CD14-positive monocyte (primary cell): Measurements from ENCODE around the gene IFI44L. TPM values are rescaled to one million over a fixed set of nuclear protein-coding genes. Genes with fewer than 3 reads are reported as not detected.

Source experiments
- DNase-seq, 3 donors: peaks; one replicate each; pipeline ENCODE4 v3.0.0-alpha.2; 2011 to 2022
- H2AFZ ChIP-seq: 2 replicates; pipeline ENCODE4 v1.6.0; 2012; ENCODE audit warnings: mild to moderate bottlenecking, low read depth, low read length, inconsistent platforms; ENCODE audit not compliant: insufficient read depth, poor library complexity, severe bottlenecking
- H3K27ac ChIP-seq, 2 donors: 1 replicate in 1 of 2; 2 replicates in 1 of 2; pipeline ENCODE4 v1.5.1; 2012 to 2013; ENCODE audit warnings: low read length in 2 of 2, control low read depth in 1 of 2, inconsistent platforms in 1 of 2, low read depth in 1 of 2, mild to moderate bottlenecking in 1 of 2
- H3K27me3 ChIP-seq, 2 donors: one replicate each; pipeline versions ENCODE4 v1.6.0 to v1.6.1; 2011 to 2013; ENCODE audit warnings: low read length in 2 of 2; ENCODE audit not compliant: control insufficient read depth in 2 of 2, insufficient read depth in 2 of 2
- H3K36me3 ChIP-seq, 2 donors: replicated peaks in 1 of 2; 1 replicate in 1 of 2; 2 replicates in 1 of 2; pipeline versions ENCODE4 v1.5.1 to v1.6.1; 2012 to 2013; ENCODE audit warnings: low read length in 2 of 2, control low read depth in 1 of 2, inconsistent platforms in 1 of 2, mild to moderate bottlenecking in 1 of 2; ENCODE audit not compliant: insufficient read depth in 2 of 2, control insufficient read depth in 1 of 2
- H3K4me1 ChIP-seq, 2 donors: 1 replicate in 1 of 2; 2 replicates in 1 of 2; pipeline versions ENCODE4 v1.5.1 to v1.6.1; 2012 to 2013; ENCODE audit warnings: low read length in 2 of 2, control low read depth in 1 of 2, inconsistent platforms in 1 of 2, mild to moderate bottlenecking in 1 of 2, moderate library complexity in 1 of 2; ENCODE audit not compliant: insufficient read depth in 2 of 2, control insufficient read depth in 1 of 2
- H3K4me2 ChIP-seq: replicated peaks from 2 replicates; pipeline ENCODE3; 2012; ENCODE audit warnings: low read length, moderate library complexity, mild to moderate bottlenecking; ENCODE audit not compliant: poor library complexity, severe bottlenecking; ENCODE audit errors: extremely low read depth
- H3K4me3 ChIP-seq, 3 experiments: fragments of 200-600 bp in 1 of 3; sonication (generic) in 1 of 3; replicated peaks in 1 of 3; 1 replicate in 2 of 3; 2 replicates in 1 of 3; pipeline ENCODE4 v1.5.1; 2011 to 2013; ENCODE audit warnings: low read length in 3 of 3, mild to moderate bottlenecking in 3 of 3, control low read depth in 2 of 3, low read depth in 2 of 3, inconsistent platforms in 1 of 3, moderate library complexity in 1 of 3
- H3K79me2 ChIP-seq: 2 replicates; pipeline ENCODE4 v1.6.0; 2012; ENCODE audit warnings: mild to moderate bottlenecking, control low read depth, inconsistent platforms, low read length, moderate library complexity; ENCODE audit not compliant: insufficient read depth
- H3K9ac ChIP-seq: 2 replicates; pipeline ENCODE4 v1.6.0; 2017; ENCODE audit warnings: low read length, mild to moderate bottlenecking; ENCODE audit not compliant: insufficient read depth, poor library complexity, severe bottlenecking
- H3K9me3 ChIP-seq, 2 donors: replicated peaks in 1 of 2; 1 replicate in 1 of 2; 2 replicates in 1 of 2; pipeline versions ENCODE4 v1.5.1 to v1.6.1; 2012 to 2013; ENCODE audit warnings: low read length in 2 of 2, control low read depth in 1 of 2; ENCODE audit not compliant: control insufficient read depth in 1 of 2, insufficient read depth in 1 of 2
- H4K20me1 ChIP-seq: 2 replicates; pipeline ENCODE4 v1.6.0; 2012; ENCODE audit warnings: mild to moderate bottlenecking, low read length, control low read depth, moderate library complexity; ENCODE audit not compliant: insufficient read depth
- H3K27ac Mint-ChIP-seq, 7 donors: one replicate each; pipeline ENCODE4 v1.8.0; 2020; ENCODE audit warnings: mild to moderate bottlenecking in 7 of 7, mixed read lengths in 7 of 7, moderate library complexity in 6 of 7, inconsistent platforms in 2 of 7
- H3K27me3 Mint-ChIP-seq, 3 donors: one replicate each; pipeline ENCODE4 v1.8.0; 2021 to 2022; ENCODE audit warnings: low read depth in 3 of 3, mild to moderate bottlenecking in 3 of 3, mixed read lengths in 3 of 3, moderate library complexity in 3 of 3, inconsistent platforms in 1 of 3
- H3K36me3 Mint-ChIP-seq, 2 donors: one replicate each; pipeline ENCODE4 v1.8.0; 2020; ENCODE audit warnings: mixed read lengths in 2 of 2, inconsistent platforms in 1 of 2, mild to moderate bottlenecking in 1 of 2
- H3K4me1 Mint-ChIP-seq: one replicate; pipeline ENCODE4 v1.8.0; 2020; ENCODE audit warnings: mild to moderate bottlenecking, mixed read lengths
- H3K4me3 Mint-ChIP-seq, 2 donors: one replicate each; pipeline ENCODE4 v1.8.0; 2020; ENCODE audit warnings: mild to moderate bottlenecking in 2 of 2, mixed read lengths in 2 of 2, moderate library complexity in 1 of 2
- H3K9me3 Mint-ChIP-seq, 7 donors: one replicate each; pipeline ENCODE4 v1.8.0; 2020 to 2022; ENCODE audit warnings: mixed read lengths in 7 of 7, mild to moderate bottlenecking in 6 of 7, moderate library complexity in 6 of 7, inconsistent platforms in 2 of 7
- CTCF ChIP-seq: fragments of 200-600 bp; IDR thresholded peaks from one replicate; pipeline ENCODE4 v1.8.0; 2022; ENCODE audit warnings: antibody characterized with exemption, mild to moderate bottlenecking
- WGBS: methylation state at CpG from one replicate; pipeline ENCODE4 v1.1.5; 2013; ENCODE audit warnings: missing lambda C conversion rate; ENCODE audit not compliant: insufficient coverage; 5-methylcytosine and 5-hydroxymethylcytosine counted together
- intact Hi-C, 2 donors: fragments of 100-400 bp; cut with micrococcal nuclease; formaldehyde crosslinking; loops; one replicate each; pipeline versions ENCODE4 v1.15.0 to v1.15.1; 2023
- polyA plus RNA-seq, 3 donors: library from polyadenylated mRNA; depleted of rRNA in 1 of 3; unstranded in 2 of 3; stranded (reverse) in 1 of 3; fragments of 300-500 nt in 2 of 3; fragments of >200 nt in 1 of 3; fragmentation: Illumina TruSeq in 2 of 3; gene quantifications; 1 replicate in 2 of 3; 2 replicates in 1 of 3; pipeline ENCODE4 v1.2.3, GENCODE V29; 2012 to 2021

The IFI44L gene
- polyA plus RNA-seq, 3 donors: 8.6 to 17.4 (median 11.0) TPM

GRCh38 chr1:78672428-78672827, 52.2 kb downstream of the IFI44L start:
- DNase-seq: no peak
- no peak overlapping the region for H2AFZ ChIP-seq
- no peaks in the 10 kb centered on the region for H3K27me3 ChIP-seq
- H3K27ac Mint-ChIP-seq: no peak overlapping the region
- no peak overlapping the region for H3K4me3 ChIP-seq
- no peaks in the 10 kb centered on the region for H3K36me3 Mint-ChIP-seq
- H3K4me1 Mint-ChIP-seq: peaks cover 2% of the 10 kb centered on the region
- no peak overlapping the region for H3K27ac ChIP-seq
- intact Hi-C loops: loop anchor here (5.0 to 10.0 kb wide), 2 partner anchors 55 to 538 kb away; no protein-coding TSS in a partner anchor
- no peak overlapping the region for H3K4me3 Mint-ChIP-seq
- H3K9me3 Mint-ChIP-seq: no peaks in the 10 kb centered on the region
- no peak overlapping the region for H3K4me2 ChIP-seq
- H3K9ac ChIP-seq: no peak overlapping the region
- no peaks in the 10 kb centered on the region for H3K4me1 ChIP-seq
- H3K79me2 ChIP-seq: no peaks in the 10 kb centered on the region
- H4K20me1 ChIP-seq: no peaks in the 10 kb centered on the region
- H3K36me3 ChIP-seq: no peaks in the 10 kb centered on the region
- H3K27me3 Mint-ChIP-seq: peaks cover 0 to 2% (median 0%) of the 10 kb centered on the region in 3 donors
- no peak for TF ChIP-seq CTCF
- no peaks in the 10 kb centered on the region for H3K9me3 ChIP-seq
- WGBS: 100% methylated on average over 1 of the region's 1 CpG

- Histone ChIP-seq H3K9me3 (no peaks in the 10 kb centered on the region), H2AFZ (no peak overlapping the region), H3K4me1 (no peaks in the 10 kb centered on the region), H3K4me3 (no peak overlapping the region), H3K4me2 (no peak overlapping the region), H3K79me2 (no peaks in the 10 kb centered on the region), H4K20me1 (no peaks in the 10 kb centered on the region), H3K27ac (no peak overlapping the region), H3K36me3 (no peaks in the 10 kb centered on the region), H3K27me3 (no peaks in the 10 kb centered on the region), H3K9ac (no peak overlapping the region)
- Mint-ChIP-seq H3K9me3 (no peaks in the 10 kb centered on the region), H3K4me3 (no peak overlapping the region), H3K36me3 (no peaks in the 10 kb centered on the region), H3K4me1 (peaks cover 5% of the 10 kb centered on the region), H3K27ac (no peak overlapping the region), H3K27me3 (peaks cover 0 to 2% (median 0%) of the 10 kb centered on the region in 3 donors)
- 89% methylated on average over 5 of the region's 5 CpGs for WGBS
- no peak for TF ChIP-seq CTCF
- no peak for DNase-seq
- intact Hi-C loops: loop anchor here (5.0 to 10.0 kb wide), 2 partner anchors 56 to 538 kb away; no protein-coding TSS in a partner anchor
Observed at GRCh38 chr1:78673120-78673519, 52.9 kb downstream of the IFI44L start.
